ENCODE data around the gene BCAM.
"Not testable (repeated sequence)": the region's sequence is repeated elsewhere in the genome, so short reads cannot be mapped to it uniquely, and the experiment has no call there.

The BCAM gene

GRCh38 chr19:44808463-44809371, at the start of gene BCAM:
Gene BCAM (plus strand): TSS chr19:44809103. CDS start chr19:44809125, 22 bp downstream.
- no peaks in the 10 kb centered on the region for H3K9me3 Mint-ChIP-seq
- H3K36me3 Mint-ChIP-seq (ENCODE audit: low read depth), result no peaks in the 10 kb centered on the region
- H3K4me3 Mint-ChIP-seq, result no peak within 1 kb of the TSS
- no peaks in the 10 kb centered on the region for H3K4me1 Mint-ChIP-seq (ENCODE audit: low read depth)
- H3K27ac Mint-ChIP-seq, result no peak within 1 kb of the TSS
- H3K27me3 Mint-ChIP-seq, result peaks cover 5% of the 10 kb centered on the region

- Mint-ChIP-seq H3K4me1 (ENCODE audit: low read depth) (peaks cover 36% of the 10 kb centered on the region), H3K27ac (peak overlapping the region; percentile 21), H3K27me3 (no peaks in the 10 kb centered on the region), H3K9me3 (no peaks in the 10 kb centered on the region), H3K4me3 (no peak overlapping the region), H3K36me3 (ENCODE audit: low read depth) (peaks cover 24% of the 10 kb centered on the region)
Measured at GRCh38 chr19:44762038-44762437, 46.9 kb upstream of the BCAM start.

- Mint-ChIP-seq H3K27me3 (no peaks in the 10 kb centered on the region), H3K9me3 (no peaks in the 10 kb centered on the region), H3K27ac (peak overlapping the region; percentile 40), H3K4me3 (no peak overlapping the region), H3K36me3 (ENCODE audit: low read depth) (peaks cover 7% of the 10 kb centered on the region), H3K4me1 (ENCODE audit: low read depth) (peaks cover 51% of the 10 kb centered on the region)
Measured at GRCh38 chr19:44765033-44765948, 43.6 kb upstream of the BCAM start.

- peaks cover 51% of the 10 kb centered on the region for H3K4me1 Mint-ChIP-seq (ENCODE audit: low read depth)
- no peak overlapping the region for H3K4me3 Mint-ChIP-seq
- no peaks in the 10 kb centered on the region for H3K27me3 Mint-ChIP-seq
- peaks cover 4% of the 10 kb centered on the region for H3K36me3 Mint-ChIP-seq (ENCODE audit: low read depth)
- H3K27ac Mint-ChIP-seq, result no peak overlapping the region
- no peaks in the 10 kb centered on the region for H3K9me3 Mint-ChIP-seq
Measured at GRCh38 chr19:44765949-44766335, 43.0 kb upstream of the BCAM start.

DNA sequence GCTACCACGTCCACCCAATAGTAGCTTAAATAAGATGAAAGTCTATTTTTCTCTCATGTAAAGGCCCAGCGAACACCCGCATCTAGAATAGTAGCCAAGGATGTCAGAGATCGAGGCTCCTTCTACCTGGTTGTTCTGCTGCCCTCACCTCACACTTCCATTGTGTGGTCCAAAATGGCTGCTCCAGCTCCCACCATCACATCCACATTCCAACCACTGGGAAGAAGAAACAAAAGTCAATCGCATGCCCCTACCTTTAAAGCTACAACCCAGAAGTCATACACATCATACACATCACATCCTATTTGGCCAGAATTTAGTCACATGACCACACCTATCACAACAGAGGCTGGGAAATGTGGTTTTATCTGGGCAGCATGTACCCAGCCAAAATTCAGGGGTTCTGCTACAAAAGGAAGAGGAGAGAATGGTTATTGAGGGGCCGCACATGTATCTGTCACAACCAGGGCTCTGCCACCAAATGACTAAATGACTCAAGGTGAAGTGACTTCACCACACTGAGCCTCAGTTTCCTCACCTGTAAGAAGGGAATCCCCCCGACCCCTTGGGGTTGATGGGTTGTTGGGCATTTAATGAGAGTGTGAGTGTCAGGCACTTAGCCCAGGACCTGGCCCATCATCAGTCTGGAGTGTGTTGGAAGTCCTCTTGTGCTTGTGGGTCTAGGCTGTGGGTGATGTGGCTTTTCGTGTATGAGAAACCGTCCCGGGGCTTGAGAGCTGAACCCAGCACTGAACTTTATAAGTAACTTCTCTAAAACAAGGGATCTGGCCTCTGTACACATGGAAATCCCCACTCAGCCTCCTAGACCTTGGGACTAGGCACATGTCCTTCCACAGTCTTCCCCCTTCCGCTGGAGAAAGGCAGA, 41.4 kb upstream of the BCAM start:
- H3K4me3 Mint-ChIP-seq, result no peak overlapping the region
- no peak overlapping the region for H3K27ac Mint-ChIP-seq
- H3K27me3 Mint-ChIP-seq, result no peaks in the 10 kb centered on the region
- H3K36me3 Mint-ChIP-seq (ENCODE audit: low read depth), result peaks cover 4% of the 10 kb centered on the region
- peaks cover 41% of the 10 kb centered on the region for H3K4me1 Mint-ChIP-seq (ENCODE audit: low read depth)
- H3K9me3 Mint-ChIP-seq, result no peaks in the 10 kb centered on the region

GRCh38 chr19:44770550-44771257, 38.2 kb upstream of the BCAM start:
- Mint-ChIP-seq H3K4me3 (peak overlapping the region; percentile 66), H3K9me3 (no peaks in the 10 kb centered on the region), H3K27me3 (no peaks in the 10 kb centered on the region), H3K4me1 (ENCODE audit: low read depth) (peaks cover 32% of the 10 kb centered on the region), H3K36me3 (ENCODE audit: low read depth) (peaks cover 4% of the 10 kb centered on the region), H3K27ac (peak overlapping the region; percentile 86)

DNA sequence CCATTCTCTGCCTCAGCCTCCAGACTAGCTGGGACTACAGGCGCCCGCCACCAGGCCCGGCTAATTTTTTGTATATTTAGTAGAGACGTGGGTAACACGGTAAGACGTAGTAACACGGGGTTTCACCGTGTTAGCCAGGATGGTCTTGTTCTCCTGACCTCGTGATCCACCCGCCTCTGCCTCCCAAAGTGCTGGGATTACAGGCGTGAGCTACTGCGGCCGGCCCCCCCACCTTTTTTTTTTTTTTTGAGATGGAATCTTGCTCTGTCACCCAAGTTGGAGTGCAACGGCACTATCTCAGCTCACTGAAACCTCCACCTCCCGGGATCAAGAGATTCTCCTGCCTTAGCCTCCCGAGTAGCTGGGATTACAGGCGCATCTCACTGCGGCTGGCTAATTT, 36.8 kb upstream of the BCAM start:
- H3K36me3 Mint-ChIP-seq (ENCODE audit: low read depth); H3K27ac Mint-ChIP-seq; H3K4me3 Mint-ChIP-seq; H3K9me3 Mint-ChIP-seq; H3K27me3 Mint-ChIP-seq: not testable (repeated sequence)
- peaks cover 31% of the 10 kb centered on the region for H3K4me1 Mint-ChIP-seq (ENCODE audit: low read depth)

DNA sequence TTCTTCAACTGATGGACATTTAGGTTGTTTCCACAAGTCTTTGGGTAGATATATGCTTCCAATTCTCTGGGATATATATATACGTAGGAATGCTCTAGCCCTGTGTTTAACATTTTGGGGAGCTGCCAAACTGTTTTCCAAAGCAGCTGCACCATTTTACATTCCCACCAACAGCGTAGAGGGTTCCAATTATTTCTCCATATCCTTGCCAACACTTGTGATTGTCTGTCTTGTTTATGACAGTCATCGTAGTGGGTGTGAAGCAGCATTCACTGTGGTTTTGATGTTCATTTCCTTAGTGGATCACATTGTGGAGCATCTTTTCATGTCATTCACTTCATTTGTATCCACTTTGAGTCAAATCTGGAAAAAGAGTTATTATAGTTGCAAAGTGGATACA, 35.9 kb upstream of the BCAM start:
- Mint-ChIP-seq H3K36me3 (ENCODE audit: low read depth) (peaks cover 4% of the 10 kb centered on the region), H3K4me3 (no peak overlapping the region), H3K27ac (no peak overlapping the region), H3K4me1 (ENCODE audit: low read depth) (peaks cover 23% of the 10 kb centered on the region), H3K9me3 (no peaks in the 10 kb centered on the region), H3K27me3 (no peaks in the 10 kb centered on the region)

DNA sequence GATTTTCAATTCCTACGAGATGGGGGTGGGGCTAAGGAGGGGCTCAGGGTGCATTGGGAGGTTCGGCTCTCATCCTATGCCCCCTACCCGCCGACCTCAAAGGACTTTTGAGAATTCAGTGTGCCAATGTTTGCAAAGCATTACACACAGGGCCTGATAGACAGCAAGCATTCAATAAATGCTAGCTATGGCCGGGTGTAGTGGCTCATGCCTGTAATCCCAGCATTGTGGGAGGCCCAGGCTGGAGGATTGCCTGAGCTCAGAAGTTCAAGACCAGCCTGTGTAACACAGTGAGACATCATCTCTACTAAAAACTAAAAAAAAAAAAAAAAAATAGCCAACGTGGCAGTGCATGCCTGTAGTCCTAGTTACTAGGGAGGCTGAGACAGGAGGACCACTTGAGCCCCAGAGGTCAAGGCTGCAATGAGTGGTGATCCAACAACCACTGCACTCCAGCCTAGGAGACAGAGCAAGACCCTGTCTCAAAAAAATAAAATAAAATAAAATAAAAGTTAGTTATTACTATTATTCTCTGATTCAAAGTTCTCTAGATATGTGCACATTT, 33.1 kb upstream of the BCAM start:
- Mint-ChIP-seq H3K9me3 (no peaks in the 10 kb centered on the region), H3K4me1 (ENCODE audit: low read depth) (peaks cover 2% of the 10 kb centered on the region), H3K27ac (no peak overlapping the region), H3K4me3 (no peak overlapping the region), H3K36me3 (ENCODE audit: low read depth) (no peaks in the 10 kb centered on the region), H3K27me3 (no peaks in the 10 kb centered on the region)

DNA sequence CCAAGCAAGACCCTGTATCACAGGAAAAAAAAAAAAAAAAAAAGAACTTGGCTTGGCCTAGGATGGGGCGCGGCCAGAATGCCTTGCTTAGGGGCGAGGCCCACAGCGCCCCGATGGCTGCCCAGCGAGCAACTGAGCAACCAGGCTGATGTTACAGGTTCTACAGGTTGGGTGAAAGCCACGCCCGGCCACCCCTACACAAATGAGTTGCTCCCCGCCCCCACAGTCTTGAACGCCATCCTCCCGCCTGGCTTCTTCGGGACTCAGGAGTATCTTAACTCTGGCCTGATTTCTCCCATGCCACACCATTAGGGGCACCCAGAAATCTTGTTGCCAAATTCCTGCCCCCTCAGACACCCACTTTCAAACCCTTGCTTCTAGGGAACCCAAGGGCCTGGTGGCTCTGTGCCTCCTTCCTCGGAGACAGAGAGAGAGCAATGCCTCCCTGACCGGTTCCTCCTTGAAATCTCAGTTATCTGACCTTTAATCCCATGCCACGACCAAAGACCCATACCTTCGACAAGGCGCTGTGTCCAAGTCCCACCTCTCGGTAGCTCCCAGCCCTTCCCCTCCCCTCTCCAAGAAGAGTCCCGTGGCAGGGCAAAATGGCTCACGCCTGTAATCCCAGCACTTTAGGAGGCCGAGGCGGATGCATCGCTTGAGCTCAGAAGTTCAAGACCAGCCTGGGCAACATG, 32.4 kb upstream of the BCAM start:
- Mint-ChIP-seq H3K27ac (no peak overlapping the region), H3K4me1 (ENCODE audit: low read depth) (no peaks in the 10 kb centered on the region), H3K4me3 (no peak overlapping the region), H3K9me3 (no peaks in the 10 kb centered on the region), H3K36me3 (ENCODE audit: low read depth) (no peaks in the 10 kb centered on the region), H3K27me3 (no peaks in the 10 kb centered on the region)

DNA sequence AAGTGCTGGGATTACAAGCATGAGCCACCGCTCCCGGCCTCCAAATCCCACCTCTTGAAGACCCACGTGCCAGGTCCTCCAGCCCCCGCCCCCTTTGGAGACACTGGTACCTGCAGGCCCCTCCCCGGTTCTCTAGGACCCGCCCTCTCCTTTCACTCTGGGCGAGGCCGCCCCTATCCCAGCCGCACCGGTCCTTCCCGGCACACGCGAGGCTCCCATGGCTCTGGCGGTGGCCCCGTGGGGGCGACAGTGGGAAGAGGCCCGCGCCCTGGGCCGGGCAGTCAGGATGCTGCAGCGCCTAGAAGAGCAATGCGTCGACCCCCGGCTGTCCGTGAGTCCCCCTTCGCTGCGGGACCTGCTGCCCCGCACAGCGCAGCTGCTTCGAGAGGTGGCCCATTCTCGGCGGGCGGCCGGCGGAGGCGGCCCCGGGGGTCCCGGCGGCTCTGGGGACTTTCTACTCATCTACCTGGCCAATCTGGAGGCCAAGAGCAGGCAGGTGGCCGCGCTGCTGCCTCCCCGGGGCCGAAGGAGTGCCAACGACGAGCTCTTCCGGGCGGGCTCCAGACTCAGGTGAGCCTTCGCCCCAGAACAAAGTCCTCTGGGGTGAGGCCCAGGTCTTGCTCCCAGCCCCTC, 31.1 kb upstream of the BCAM start, which contains the start of gene CBLC:
Gene CBLC (plus strand): TSS at position 176 of the 633 bp plus-strand sequence. CDS start 42 bp downstream, at position 218.
- no peaks in the 10 kb centered on the region for H3K9me3 Mint-ChIP-seq
- no peaks in the 10 kb centered on the region for H3K4me1 Mint-ChIP-seq (ENCODE audit: low read depth)
- no peak within 1 kb of the TSS for H3K27ac Mint-ChIP-seq
- H3K27me3 Mint-ChIP-seq, result no peaks in the 10 kb centered on the region
- no peaks in the 10 kb centered on the region for H3K36me3 Mint-ChIP-seq (ENCODE audit: low read depth)
- H3K4me3 Mint-ChIP-seq, result no peak within 1 kb of the TSS

DNA sequence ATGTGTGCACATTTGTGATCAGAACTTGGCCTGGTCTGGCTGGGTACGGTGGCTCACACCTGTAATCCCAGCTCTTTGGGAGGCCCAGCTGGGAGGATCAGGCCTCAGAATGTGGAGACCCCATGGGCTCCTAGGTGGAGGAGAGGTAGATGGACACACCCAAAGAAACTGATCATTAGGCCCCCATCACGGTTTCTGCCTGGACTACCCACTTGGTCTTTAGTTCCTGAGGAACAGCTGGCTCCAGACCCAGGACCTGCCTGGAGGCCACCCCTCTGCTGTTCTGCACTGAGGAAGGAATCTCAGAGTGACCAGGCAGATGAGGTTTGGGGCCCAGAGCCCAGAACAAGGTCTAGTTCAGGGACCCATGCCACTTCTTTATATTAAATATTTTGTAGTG, 29.8 kb upstream of the BCAM start:
- Mint-ChIP-seq H3K4me3 (no peak overlapping the region), H3K27me3 (peaks cover under 1% of the 10 kb centered on the region), H3K27ac (no peak overlapping the region), H3K9me3 (no peaks in the 10 kb centered on the region), H3K4me1 (ENCODE audit: low read depth) (peaks cover under 1% of the 10 kb centered on the region), H3K36me3 (ENCODE audit: low read depth) (no peaks in the 10 kb centered on the region)

DNA sequence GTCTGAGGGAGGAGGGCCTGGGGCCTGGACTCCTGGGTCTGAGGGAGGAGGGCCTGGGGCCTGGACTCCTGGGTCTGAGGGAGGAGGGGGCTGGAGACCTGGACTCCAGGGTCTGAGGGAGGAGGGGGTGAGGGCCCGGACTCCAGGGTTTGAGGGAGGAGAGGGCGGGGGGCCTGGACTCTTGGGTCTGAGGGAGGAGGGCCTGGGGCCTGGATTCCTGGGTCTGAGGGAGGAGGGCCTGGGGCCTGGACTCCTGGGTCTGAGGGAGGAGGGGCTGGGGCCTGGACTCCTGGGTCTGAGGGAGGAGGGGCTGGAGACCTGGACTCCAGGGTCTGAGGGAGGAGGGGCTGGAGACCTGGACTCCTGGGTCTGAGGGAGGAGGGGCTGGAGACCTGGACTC, 27.2 kb upstream of the BCAM start:
- H3K9me3 Mint-ChIP-seq; H3K36me3 Mint-ChIP-seq (ENCODE audit: low read depth); H3K4me3 Mint-ChIP-seq; H3K27me3 Mint-ChIP-seq; H3K27ac Mint-ChIP-seq; H3K4me1 Mint-ChIP-seq (ENCODE audit: low read depth): not testable (repeated sequence)
